Measurements from ENCODE around the gene CISD3.

The CISD3 gene

GRCh38 chr17:38702916-38703741, 27.0 kb upstream of the CISD3 start:
- DNase-seq (ENCODE audit: low read depth): no peak
- H3K4me3 ChIP-seq (ENCODE audit: control insufficient read depth, low read depth, low read length): peak overlapping the region; percentile 80
- no peak for TF ChIP-seq CTCF (conservative IDR thresholded peaks at IDR 0.05; ENCODE audit: control insufficient read depth, insufficient read depth, low read depth, low read length)

- H3K4me3 ChIP-seq (ENCODE audit: control insufficient read depth, low read depth, low read length): peak overlapping the region; percentile 80
- DNase-seq (ENCODE audit: low read depth): peak; percentile 26
- no peak for TF ChIP-seq CTCF (conservative IDR thresholded peaks at IDR 0.05; ENCODE audit: control insufficient read depth, insufficient read depth, low read depth, low read length)
These were observed 26.2 kb upstream of the CISD3 start for GRCh38 chr17:38703742-38704605.

GRCh38 chr17:38704606-38705522, 25.3 kb upstream of the CISD3 start, which contains the start of gene MLLT6:
TSS of gene MLLT6 (plus strand) at chr17:38705273. CDS start at chr17:38705633, 360 bp downstream.
- peak within 1 kb of the TSS; percentile 80 for H3K4me3 ChIP-seq (ENCODE audit: control insufficient read depth, low read depth, low read length)
- DNase-seq (ENCODE audit: low read depth): peak; percentile 71
- TF ChIP-seq CTCF (conservative IDR thresholded peaks at IDR 0.05; ENCODE audit: control insufficient read depth, insufficient read depth, low read depth, low read length): no peak

GRCh38 chr17:38705523-38705802, 24.7 kb upstream of the CISD3 start:
- no peak for TF ChIP-seq CTCF (conservative IDR thresholded peaks at IDR 0.05; ENCODE audit: control insufficient read depth, insufficient read depth, low read depth, low read length)
- H3K4me3 ChIP-seq (ENCODE audit: control insufficient read depth, low read depth, low read length): peak overlapping the region; percentile 75
- DNase-seq (ENCODE audit: low read depth): no peak

GRCh38 chr17:38705803-38706504, 24.2 kb upstream of the CISD3 start:
- peak overlapping the region; percentile 75 for H3K4me3 ChIP-seq (ENCODE audit: control insufficient read depth, low read depth, low read length)
- no peak for TF ChIP-seq CTCF (conservative IDR thresholded peaks at IDR 0.05; ENCODE audit: control insufficient read depth, insufficient read depth, low read depth, low read length)
- DNase-seq (ENCODE audit: low read depth): peak; percentile 50

Data from fibroblast of mammary gland (primary cell).